CD4-positive, alpha-beta T cell treated with Interleukin-2 at 100 ng/mL for 4 hours (primary cell): ENCODE data around the gene PDE11A.
"Not testable (repeated sequence)": the region's sequence is repeated elsewhere in the genome, so short reads cannot be mapped to it uniquely, and the experiment has no call there.

Source experiments
- DNase-seq: peaks from one replicate; pipeline ENCODE4 v3.0.0-alpha.2; 2020; ENCODE audit warnings: low spot score

The PDE11A gene

DNA sequence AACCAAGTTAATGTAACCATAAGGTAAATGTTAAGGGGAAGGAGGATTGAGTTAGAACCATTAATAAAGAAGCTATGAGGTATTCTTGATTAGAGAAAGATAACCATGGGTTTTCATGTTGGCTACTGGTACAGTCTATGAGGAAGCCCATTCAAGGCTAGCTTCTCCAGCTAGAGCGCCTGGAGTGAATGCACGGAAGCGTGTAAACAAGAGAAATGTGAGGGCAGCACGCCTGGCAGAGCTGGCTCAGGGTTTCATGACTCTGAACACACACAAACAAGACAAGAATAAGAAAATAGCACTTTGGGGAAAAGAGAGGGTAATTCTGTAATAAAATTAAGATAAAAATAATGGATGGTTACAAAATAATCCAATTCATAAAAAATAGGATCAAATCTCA, 255.3 kb downstream of the PDE11A start:
- DNase-seq: no peak

DNA sequence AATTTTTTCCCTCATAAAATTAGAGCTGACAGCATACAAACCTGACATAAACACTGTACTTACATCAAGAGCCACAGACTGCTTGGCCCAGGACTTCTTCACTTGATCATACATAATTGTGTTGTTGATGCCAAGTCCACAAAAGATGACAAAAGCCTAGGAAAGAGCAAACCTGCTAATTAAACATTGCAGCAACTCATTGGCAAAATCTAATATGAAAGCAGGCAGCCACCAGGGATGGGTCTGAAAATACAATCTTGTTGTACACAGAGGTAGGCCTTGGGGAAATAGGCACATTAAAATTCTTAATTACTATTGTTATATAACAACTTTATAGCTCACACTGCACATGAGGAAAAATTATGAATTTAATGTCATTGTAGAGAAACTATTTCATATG, 255.8 kb downstream of the PDE11A start:
- DNase-seq: no peak

GRCh38 chr2:177812713-177813396, 259.7 kb downstream of the PDE11A start:
- no peak for DNase-seq

DNA sequence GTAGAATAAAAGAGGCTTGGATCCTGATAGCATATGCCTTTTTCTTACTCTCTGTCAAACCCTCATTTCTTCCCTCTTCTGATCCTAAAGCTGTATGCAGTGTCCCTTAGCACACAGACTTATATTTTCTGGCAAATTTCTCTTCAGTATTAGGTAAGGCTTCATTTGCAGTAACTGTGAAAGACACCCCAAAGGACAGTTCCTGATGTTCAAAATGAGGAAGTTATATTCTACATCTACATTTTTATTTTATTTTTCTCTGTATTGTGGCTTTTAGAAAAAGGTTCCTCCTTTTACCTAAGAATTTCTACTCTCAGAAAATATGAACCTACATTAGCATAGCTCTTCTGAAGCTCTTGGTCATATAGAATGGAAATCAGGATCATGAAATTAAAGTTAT, 261.7 kb downstream of the PDE11A start:
- DNase-seq: no peak

DNA sequence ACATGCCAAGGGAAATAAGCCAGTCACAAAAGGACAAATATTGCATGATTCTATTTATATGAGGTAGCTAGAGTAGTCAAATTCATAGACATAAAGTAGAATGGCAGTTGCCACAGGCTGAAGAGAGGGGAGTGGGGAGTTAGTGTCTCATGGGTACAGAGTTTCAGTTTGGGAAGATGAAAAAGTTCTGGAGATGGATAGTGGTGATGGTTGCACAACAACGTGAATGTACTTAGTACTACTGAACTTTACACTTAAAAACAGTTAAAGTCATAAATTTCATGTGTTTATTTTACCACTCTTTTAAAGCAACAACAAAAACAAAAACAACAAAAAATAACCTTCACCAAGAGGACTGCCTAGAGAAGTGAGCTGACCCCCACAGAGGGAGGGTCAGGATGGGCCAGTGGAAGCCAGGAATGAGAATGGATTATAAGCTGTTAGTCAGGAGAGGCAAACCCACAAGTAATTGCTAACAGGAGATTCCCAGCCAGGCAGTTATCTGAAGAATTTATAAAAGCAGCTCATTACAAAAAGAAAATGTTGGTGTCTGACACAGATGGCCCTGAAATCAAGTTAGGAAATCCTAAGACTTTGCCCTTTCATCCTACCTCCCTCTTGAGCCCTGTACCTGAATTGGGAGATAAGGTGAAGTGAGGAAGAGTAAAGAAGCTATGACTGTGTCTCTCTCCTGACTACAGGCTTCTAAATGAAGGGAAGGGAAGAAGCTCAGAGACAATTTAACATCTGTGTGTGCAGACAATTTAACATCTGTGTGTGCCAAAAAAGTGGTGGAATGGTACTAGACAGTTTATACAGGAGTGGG, 263.4 kb downstream of the PDE11A start:
- DNase-seq: no peak

GRCh38 chr2:177806025-177806424, 266.6 kb downstream of the PDE11A start:
- no peak for DNase-seq

DNA sequence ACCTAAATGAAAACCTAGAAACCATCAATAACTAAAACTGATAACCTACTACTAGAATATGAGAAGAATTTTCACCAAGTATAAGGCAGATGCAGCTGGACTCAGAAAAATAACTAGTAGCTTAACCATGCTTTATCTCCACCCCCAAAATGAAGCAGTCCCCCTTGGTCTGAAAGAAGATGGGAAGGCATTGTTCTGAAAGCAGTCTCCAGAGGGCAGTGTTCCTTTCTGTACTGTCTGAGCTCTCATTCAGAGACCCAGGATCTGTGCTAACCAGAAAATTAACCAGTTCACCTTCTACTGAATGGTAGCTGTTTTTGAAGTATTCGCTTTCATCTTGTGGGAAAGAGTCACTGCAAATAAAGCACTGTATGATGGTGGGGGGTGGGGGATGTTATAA, 273.0 kb downstream of the PDE11A start:
- DNase-seq: no peak

DNA sequence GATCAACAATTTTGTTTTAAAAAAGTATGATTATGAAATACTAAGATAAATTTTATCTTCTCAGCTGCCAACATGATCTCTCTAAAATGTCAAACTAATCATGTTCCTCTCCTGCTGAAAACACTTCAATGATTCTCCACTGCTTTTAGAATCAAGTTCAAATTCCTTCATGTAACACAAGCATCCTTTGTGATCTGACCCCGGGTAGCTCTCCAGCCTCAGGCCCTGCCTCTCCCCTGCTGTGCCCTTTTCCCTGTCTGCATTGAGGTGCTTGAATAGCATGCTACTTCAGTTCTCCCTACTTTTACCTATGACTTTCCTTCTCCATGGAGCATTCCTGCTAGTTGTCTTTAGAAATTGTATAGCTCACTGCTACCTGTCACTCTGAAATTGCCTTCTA, 274.8 kb downstream of the PDE11A start:
- DNase-seq: no peak

DNA sequence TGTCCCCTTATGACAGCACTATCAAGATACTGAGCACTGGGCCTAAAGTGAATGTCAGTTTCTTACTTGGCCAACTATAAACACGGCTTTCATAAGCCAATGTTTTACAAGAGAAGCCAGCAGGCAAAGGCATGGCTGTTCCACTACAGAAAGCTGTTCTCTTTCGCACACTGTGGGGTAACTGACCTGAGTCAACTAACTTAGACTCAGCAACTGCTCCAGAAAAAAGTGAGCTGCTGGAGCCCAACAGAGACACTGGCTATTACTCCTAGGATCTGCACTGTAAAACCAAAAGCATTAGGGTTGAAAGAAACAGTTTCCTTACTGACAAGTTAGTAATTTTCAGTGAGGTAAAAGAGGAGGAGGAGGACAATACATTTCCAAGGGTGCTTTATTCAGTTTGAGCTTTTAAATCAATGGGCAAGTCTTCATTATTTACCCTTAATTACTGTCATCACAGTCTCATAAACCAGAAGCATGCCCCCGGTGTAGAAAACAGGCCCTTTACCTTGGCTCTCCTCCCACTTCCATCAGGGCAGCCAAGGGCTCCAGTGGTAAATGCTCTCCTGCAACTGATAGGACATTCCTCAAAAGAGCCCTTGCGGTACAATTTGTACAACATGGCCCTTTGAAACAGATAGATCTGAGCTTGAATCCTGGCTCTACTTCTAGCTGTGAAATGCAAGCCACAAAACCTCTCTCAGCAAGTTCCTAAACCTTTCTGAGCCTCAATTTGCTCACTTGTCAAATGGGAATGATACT, 275.7 kb downstream of the PDE11A start:
- no peak for DNase-seq

DNA sequence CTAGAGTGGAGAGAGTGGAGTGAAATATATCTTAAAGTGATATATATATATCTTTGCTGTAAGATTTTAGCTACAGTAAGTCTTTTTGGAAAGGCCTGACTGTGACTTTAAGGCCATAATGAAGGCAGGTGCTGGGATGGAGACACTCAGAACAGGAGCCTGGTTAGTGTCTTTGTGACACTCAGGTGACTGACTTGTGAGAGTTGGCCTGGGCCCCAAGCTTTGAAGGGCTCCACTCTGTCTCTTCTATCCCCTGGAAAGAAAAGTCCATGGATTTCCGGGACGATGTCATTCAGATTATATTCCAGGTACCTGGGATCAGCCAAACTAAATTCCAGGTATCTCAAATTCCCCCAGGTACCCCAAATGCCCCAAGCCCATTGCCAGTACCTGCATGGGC, 276.6 kb downstream of the PDE11A start:
- DNase-seq: no peak

DNA sequence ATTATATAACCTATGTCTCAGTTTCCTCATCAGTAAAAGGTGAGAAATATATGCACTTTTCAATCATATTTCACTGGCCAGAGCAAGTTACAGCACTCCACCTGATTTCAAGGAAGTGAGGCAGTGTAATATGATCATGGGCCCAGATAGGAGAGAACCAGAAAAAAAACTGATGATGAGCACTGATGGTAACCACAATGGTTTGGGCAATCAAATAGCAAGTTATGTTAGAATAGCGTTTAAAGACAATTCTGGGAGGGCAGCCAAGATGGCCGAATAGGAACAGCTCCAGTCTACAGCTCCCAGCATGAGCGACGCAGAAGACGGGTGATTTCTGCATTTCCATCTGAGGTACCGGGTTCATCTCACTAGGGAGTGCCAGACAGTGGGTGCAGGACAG, 287.4 kb downstream of the PDE11A start:
- not testable (repeated sequence) for DNase-seq

- DNase-seq: no peak
These were observed 287.9 kb downstream of the PDE11A start for GRCh38 chr2:177784745-177785067.

DNA sequence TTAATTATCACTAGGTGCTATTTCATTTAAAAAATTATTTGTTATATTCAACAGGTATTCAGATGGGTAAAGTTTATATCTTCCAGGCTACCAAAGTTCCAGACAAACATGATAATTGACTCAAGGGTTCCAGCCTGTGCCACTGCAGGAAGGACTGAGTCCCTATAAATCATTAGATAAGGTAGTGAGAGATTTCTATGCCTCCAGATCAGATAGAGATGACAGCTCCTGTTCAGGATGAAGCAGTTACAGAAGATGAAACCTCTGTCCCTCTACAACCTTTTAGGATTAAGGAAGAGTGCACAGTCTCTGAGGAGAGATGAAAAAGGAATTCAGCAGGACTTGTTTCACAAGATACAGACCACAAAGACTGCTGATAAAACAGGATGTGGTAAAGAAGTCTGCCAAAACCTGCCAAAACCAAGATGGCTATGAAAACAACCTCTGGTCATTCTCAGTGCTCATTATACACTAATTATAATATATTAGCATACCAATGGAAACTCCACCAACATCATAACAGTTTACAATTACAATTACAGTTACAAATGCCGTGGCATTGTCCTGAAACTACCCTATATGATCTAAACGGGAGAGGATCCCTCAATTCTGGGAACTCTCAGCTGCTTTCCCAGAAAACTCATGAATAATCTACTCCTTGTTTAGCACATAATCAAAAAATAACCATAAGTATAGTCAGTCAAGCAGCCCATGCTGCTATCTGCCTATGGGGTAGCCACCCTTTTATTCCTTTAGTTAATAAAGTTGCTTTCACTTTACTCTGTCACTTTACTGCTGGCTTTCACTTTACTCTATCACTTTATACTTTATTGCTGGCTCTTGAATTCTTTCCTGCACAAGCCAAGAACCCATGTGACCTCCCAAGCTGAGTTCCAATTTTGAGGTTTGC, 288.5 kb downstream of the PDE11A start:
- peak; percentile 22 for DNase-seq

GRCh38 chr2:177783091-177783490, 289.5 kb downstream of the PDE11A start:
- no peak for DNase-seq

DNA sequence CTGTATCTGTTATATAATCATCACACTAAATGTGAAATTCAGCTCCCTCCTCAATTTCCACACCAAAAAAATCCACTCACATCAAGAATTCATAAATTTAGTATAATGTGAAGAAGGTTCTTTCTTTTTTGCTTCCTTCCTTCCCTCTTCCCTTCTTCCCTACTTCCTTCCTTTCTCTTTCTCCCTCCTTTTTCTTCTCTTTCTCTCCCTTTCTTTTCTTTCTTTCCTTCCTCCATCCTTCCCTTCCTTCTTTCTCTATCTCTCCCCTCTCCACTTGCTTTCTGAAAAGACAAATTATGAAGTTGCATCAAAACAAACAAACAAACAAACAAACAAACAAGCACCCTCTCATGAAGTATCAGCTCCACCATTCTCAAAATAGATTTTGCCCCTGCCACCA, 290.0 kb downstream of the PDE11A start:
- no peak for DNase-seq

DNA sequence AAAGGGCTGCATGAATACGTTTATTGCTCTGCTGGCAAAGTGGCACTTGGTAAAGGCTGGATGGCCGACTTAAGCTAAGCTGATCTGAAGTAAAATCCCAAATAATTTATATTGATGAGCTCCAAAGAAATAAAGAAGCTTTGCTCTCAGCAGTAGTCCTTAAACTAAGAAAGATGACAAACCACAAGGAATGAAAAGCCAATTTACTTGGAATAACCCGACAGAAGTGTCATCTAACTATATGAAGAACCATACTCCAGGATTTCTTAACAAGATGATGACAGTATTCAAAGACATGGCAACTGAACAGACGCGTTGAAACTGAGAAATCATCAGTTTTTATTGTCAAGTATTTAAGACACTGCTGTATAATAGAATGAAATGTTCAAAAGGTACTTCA, 294.1 kb downstream of the PDE11A start:
- DNase-seq: no peak

GRCh38 chr2:177772529-177772928, 300.0 kb downstream of the PDE11A start:
- DNase-seq: peak; percentile 29

GRCh38 chr2:177771191-177771590, 301.4 kb downstream of the PDE11A start:
- DNase-seq: no peak

GRCh38 chr2:177767768-177768167, 304.8 kb downstream of the PDE11A start:
- no peak for DNase-seq

DNA sequence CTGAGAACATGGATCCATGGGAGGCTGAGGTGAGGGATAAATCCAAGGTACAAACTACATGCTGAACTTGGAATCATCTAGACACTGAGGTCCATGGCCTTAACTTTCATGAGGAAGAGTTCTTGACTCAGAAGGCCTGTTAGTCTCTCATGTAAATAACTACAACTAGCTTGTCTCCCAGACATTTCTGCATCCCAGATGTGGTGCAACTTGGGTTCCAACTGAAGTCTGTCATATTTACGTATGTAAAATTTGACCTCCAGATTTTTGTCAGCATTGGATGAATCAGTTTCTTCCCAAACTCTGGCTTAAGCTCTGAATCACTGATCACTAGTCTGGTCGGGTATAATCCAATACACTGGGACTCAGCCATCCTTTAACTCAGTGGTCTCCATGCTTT, 306.9 kb downstream of the PDE11A start:
- DNase-seq: no peak

GRCh38 chr2:177763531-177764265, 308.9 kb downstream of the PDE11A start:
- DNase-seq: peak; percentile 73
